WTC11 (cell line): ENCODE measurements around the gene ARHGAP45. TPM values are rescaled to one million over a fixed set of nuclear protein-coding genes. Genes with fewer than 3 reads are reported as not detected.

Experiments
- ATAC-seq: fragments of 200-7000 bp; cut with Tn5 transposase; 2 replicates; pipeline ENCODE4 v1.10.0; 2021; ENCODE audit warnings: mild to moderate bottlenecking, moderate library complexity
- CTCF ChIA-PET: fragments of 300-600 bp; sonication (Branson Sonifier 250); formaldehyde crosslinking; loops from one replicate; lab custom pipeline; 2021; ENCODE audit warnings: antibody characterized with exemption; lab: Charles Lee
- POLR2A ChIA-PET: fragments of 350-600 bp; sonication (Branson Sonifier 250); formaldehyde crosslinking; loops from one replicate; lab custom pipeline; 2021; ENCODE audit warnings: antibody characterized with exemption; lab: Charles Lee
- DNase-seq: peaks from one replicate; pipeline ENCODE4 v3.0.0; 2021; ENCODE audit warnings: low spot score
- H3K27ac Mint-ChIP-seq: 2 replicates; pipeline ENCODE4 v1.8.0; 2021; ENCODE audit warnings: mixed read lengths
- H3K27me3 Mint-ChIP-seq: 2 replicates; pipeline ENCODE4 v1.8.0; 2021; ENCODE audit warnings: low read depth, mild to moderate bottlenecking, moderate library complexity, mixed read lengths
- H3K36me3 Mint-ChIP-seq: 2 replicates; pipeline ENCODE4 v1.8.0; 2021; ENCODE audit warnings: mixed read lengths
- H3K4me1 Mint-ChIP-seq: 2 replicates; pipeline ENCODE4 v1.8.0; 2022; ENCODE audit warnings: mixed read lengths
- H3K4me3 Mint-ChIP-seq: 2 replicates; pipeline ENCODE4 v1.8.0; 2021; ENCODE audit warnings: mild to moderate bottlenecking, moderate library complexity, mixed read lengths
- H3K9me3 Mint-ChIP-seq: 2 replicates; pipeline ENCODE4 v1.8.0; 2021; ENCODE audit warnings: mixed read lengths
- ATF1 ChIP-seq: sonication (generic); formaldehyde crosslinking; IDR thresholded peaks from 2 replicates; pipeline ENCODE4 v1.8.1; 2023; ENCODE audit warnings: mild to moderate bottlenecking, moderate library complexity, missing genetic modification reagents
- ELF4 ChIP-seq: sonication (generic); formaldehyde crosslinking; IDR thresholded peaks from 2 replicates; pipeline ENCODE4 v1.8.1; 2022; ENCODE audit warnings: low read depth, mild to moderate bottlenecking, moderate library complexity, missing genetic modification reagents
- EMX1 ChIP-seq: fragments of 250-450 bp; sonication (Bioruptor Pico); IDR thresholded peaks from 2 replicates; pipeline ENCODE4 v1.8.0; 2021; ENCODE audit warnings: mild to moderate bottlenecking
- GTF2I ChIP-seq: fragments of 250-450 bp; sonication (Bioruptor Pico); conservative IDR thresholded peaks from 2 replicates; pipeline ENCODE4 v1.4.0; 2021; ENCODE audit warnings: mild to moderate bottlenecking
- HMGA2 ChIP-seq: fragments of 250-450 bp; sonication (Bioruptor Pico); IDR thresholded peaks from 2 replicates; pipeline ENCODE4 v1.4.0; 2021; ENCODE audit warnings: mild to moderate bottlenecking, moderate library complexity
- JAZF1 ChIP-seq: fragments of 250-450 bp; sonication (Bioruptor Pico); IDR thresholded peaks from 2 replicates; pipeline ENCODE4 v1.9.0; 2021; ENCODE audit warnings: moderate library complexity, mild to moderate bottlenecking, inconsistent platforms
- MYBL2 ChIP-seq: sonication (generic); formaldehyde crosslinking; IDR thresholded peaks from 2 replicates; pipeline ENCODE4 v1.8.1; 2023; ENCODE audit warnings: mild to moderate bottlenecking, moderate library complexity, missing genetic modification reagents
- NFYB ChIP-seq: sonication (generic); formaldehyde crosslinking; conservative IDR thresholded peaks from 2 replicates; pipeline ENCODE4 v1.8.0; 2022; ENCODE audit warnings: low read depth, missing genetic modification reagents
- RELA ChIP-seq: sonication (generic); formaldehyde crosslinking; IDR thresholded peaks from 2 replicates; pipeline ENCODE4 v1.8.1; 2022; ENCODE audit warnings: missing genetic modification reagents, mild to moderate bottlenecking, borderline replicate concordance
- SP1 ChIP-seq: sonication (generic); formaldehyde crosslinking; conservative IDR thresholded peaks from 2 replicates; pipeline ENCODE4 v1.8.1; 2022; ENCODE audit warnings: missing genetic modification reagents
- TCF7 ChIP-seq: sonication (generic); formaldehyde crosslinking; IDR thresholded peaks from 2 replicates; pipeline ENCODE4 v1.8.0; 2022; ENCODE audit warnings: mild to moderate bottlenecking, low read depth, missing genetic modification reagents, moderate library complexity
- TEAD4 ChIP-seq: sonication (generic); formaldehyde crosslinking; IDR thresholded peaks from 2 replicates; pipeline ENCODE4 v1.8.0; 2022; ENCODE audit warnings: mild to moderate bottlenecking, missing genetic modification reagents
- ZBTB21 ChIP-seq: sonication (generic); formaldehyde crosslinking; IDR thresholded peaks from 2 replicates; pipeline ENCODE4 v1.8.1; 2023; ENCODE audit warnings: mild to moderate bottlenecking, missing genetic modification reagents, borderline replicate concordance
- ZNF121 ChIP-seq: sonication (generic); formaldehyde crosslinking; IDR thresholded peaks from 2 replicates; pipeline ENCODE4 v1.8.0; 2023; ENCODE audit warnings: missing genetic modification reagents
- ZNF138 ChIP-seq: sonication (generic); formaldehyde crosslinking; conservative IDR thresholded peaks from 2 replicates; pipeline ENCODE4 v1.8.1; 2022; ENCODE audit warnings: mild to moderate bottlenecking, moderate library complexity, missing genetic modification reagents
- total RNA-seq: library from RNA; stranded (reverse); gene quantifications from 3 replicates; pipeline ENCODE4 v1.2.3, GENCODE V29; 2021
- TF ChIP-seq, protein P1 (sequence below): sonication (generic); formaldehyde crosslinking; IDR thresholded peaks from 2 replicates; pipeline ENCODE4 v1.8.0; 2022; ENCODE audit warnings: mild to moderate bottlenecking, missing genetic modification reagents
- TF ChIP-seq, protein P2 (sequence below): fragments of 250-450 bp; sonication (Bioruptor Pico); IDR thresholded peaks from 2 replicates; pipeline ENCODE4 v2.1.2; 2022; ENCODE audit warnings: mild to moderate bottlenecking, moderate library complexity
- TF ChIP-seq, protein P3 (sequence below): sonication (generic); formaldehyde crosslinking; IDR thresholded peaks from 2 replicates; pipeline ENCODE4 v1.8.1; 2022; ENCODE audit warnings: low read depth, mild to moderate bottlenecking, moderate library complexity, missing genetic modification reagents, borderline replicate concordance
- TF ChIP-seq, protein P4 (sequence below): sonication (generic); formaldehyde crosslinking; IDR thresholded peaks from 2 replicates; pipeline ENCODE4 v1.8.1; 2023; ENCODE audit warnings: mild to moderate bottlenecking, missing genetic modification reagents, moderate library complexity
- TF ChIP-seq, protein P5 (sequence below): sonication (generic); formaldehyde crosslinking; IDR thresholded peaks from 2 replicates; pipeline ENCODE4 v1.8.0; 2022; ENCODE audit warnings: mild to moderate bottlenecking, missing genetic modification reagents

The ARHGAP45 gene
- total RNA-seq, 1 experiment from 2014 or later = 40.9 TPM

DNA sequence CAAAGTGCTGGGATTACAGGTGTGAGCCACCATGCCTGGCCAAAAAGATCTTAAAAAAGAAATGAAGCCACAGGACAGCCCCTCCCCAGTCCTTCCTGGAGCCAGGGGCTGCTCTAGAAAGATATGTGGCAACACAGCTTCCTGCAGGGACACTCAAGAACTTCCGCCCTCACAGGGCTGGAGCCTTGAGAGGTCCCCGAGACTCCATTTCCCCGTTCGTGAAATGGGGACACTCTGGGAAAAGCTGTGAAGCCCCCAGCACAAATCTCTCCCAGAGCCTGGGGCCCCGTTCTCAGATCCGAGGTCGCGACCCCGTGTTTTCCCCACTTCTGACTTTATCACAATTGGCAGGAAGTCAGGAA is 34.4 kb downstream of the ARHGAP45 start:
- ATAC-seq = no peak
- TF ChIP-seq HMGA2 (CRISPR knock-in tag) (no peak), RELA (CRISPR knock-in tag) (no peak), TCF7 (CRISPR knock-in tag) (no peak), NFYB (no peak), EMX1 (CRISPR knock-in tag) (no peak), ATF1 (CRISPR knock-in tag) (no peak), ELF4 (CRISPR knock-in tag) (no peak)
- TF ChIP-seq, protein P1, sequence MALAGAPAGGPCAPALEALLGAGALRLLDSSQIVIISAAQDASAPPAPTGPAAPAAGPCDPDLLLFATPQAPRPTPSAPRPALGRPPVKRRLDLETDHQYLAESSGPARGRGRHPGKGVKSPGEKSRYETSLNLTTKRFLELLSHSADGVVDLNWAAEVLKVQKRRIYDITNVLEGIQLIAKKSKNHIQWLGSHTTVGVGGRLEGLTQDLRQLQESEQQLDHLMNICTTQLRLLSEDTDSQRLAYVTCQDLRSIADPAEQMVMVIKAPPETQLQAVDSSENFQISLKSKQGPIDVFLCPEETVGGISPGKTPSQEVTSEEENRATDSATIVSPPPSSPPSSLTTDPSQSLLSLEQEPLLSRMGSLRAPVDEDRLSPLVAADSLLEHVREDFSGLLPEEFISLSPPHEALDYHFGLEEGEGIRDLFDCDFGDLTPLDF (CRISPR knock-in tag) = no peak
- TF ChIP-seq, all 79 proteins: peak for 0
- Mint-ChIP-seq H3K4me1 (peaks cover 20% of the 10 kb centered on the region), H3K9me3 (no peaks in the 10 kb centered on the region), H3K36me3 (no peaks in the 10 kb centered on the region), H3K27ac (peak overlapping the region; percentile 88), H3K27me3 (no peaks in the 10 kb centered on the region), H3K4me3 (no peak overlapping the region)
- POLR2A ChIA-PET = interaction anchor here (0.8 to 1.8 kb wide), 6 partner anchors 11 to 62 kb away, joined by 3 to 4 read pairs (median 3); partner anchors contain the start of gene ABCA7
- no peak for DNase-seq
- CTCF ChIA-PET = interaction anchor here (0.6 to 4.7 kb wide), 10 partner anchors 12 to 165 kb away, joined by 3 to 27 read pairs (median 4); partner anchors contain the start of gene ARHGAP45

DNA sequence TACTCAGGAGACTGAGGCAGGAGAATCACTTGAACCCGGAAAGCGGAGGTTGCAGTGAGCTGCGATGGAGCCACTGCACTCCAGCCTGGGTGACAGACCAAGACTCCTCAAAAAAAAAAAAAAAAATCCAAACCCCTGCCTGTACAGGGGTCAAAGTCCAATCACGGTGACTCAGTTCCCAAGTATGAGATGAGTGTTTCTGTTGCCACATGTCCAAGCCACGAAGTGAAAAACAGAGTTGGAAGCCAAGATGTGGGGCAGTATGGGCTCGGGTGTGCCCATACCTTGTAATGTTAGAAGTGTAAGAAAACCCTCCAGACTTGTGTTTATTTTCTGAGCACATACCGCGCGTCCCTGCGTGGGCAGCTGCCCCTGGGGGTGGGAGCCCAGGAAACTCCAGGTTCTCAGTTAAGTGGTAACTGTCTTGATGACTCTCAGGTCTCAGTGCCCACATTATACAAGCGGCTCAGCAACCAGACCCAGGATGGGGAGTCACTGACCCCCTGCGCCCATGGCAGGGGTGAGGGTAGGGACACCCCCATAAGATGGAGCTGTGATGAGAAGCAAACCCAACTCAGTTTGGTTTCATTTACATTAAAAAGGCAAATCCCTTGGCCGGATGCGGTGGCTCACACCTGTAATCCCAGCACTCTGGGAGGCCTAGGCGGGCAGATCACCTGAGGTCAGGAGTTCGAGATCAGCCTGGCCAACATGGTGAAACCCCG is 35.6 kb downstream of the ARHGAP45 start:
- CTCF ChIA-PET = interaction anchor here (1.1 to 4.7 kb wide), 8 partner anchors 10 to 139 kb away, joined by 3 to 27 read pairs (median 6); partner anchors contain the start of genes ARHGAP45 and ATP5F1D
- H3K27ac Mint-ChIP-seq = peak overlapping the region; percentile 27; the same call in 1 of the 2 replicates
- H3K4me1 Mint-ChIP-seq = peaks cover 20% of the 10 kb centered on the region
- peak overlapping the region; percentile 27; the same call in 1 of the 2 replicates for H3K4me3 Mint-ChIP-seq
- POLR2A ChIA-PET = interaction anchor here (0.7 to 1.1 kb wide), 4 partner anchors 9 to 36 kb away, joined by 3 to 7 read pairs (median 4); partner anchors contain the start of gene ARHGAP45
- DNase-seq (no peak), ATAC-seq (no peak)
- H3K27me3 Mint-ChIP-seq = no peaks in the 10 kb centered on the region
- H3K9me3 Mint-ChIP-seq = no peaks in the 10 kb centered on the region
- TF ChIP-seq, protein P2, sequence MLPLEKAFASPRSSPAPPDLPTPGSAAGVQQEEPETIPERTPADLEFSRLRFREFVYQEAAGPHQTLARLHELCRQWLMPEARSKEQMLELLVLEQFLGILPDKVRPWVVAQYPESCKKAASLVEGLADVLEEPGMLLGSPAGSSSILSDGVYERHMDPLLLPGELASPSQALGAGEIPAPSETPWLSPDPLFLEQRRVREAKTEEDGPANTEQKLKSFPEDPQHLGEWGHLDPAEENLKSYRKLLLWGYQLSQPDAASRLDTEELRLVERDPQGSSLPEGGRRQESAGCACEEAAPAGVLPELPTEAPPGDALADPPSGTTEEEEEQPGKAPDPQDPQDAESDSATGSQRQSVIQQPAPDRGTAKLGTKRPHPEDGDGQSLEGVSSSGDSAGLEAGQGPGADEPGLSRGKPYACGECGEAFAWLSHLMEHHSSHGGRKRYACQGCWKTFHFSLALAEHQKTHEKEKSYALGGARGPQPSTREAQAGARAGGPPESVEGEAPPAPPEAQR (CRISPR knock-in tag) = no peak
- TF ChIP-seq, protein P3, sequence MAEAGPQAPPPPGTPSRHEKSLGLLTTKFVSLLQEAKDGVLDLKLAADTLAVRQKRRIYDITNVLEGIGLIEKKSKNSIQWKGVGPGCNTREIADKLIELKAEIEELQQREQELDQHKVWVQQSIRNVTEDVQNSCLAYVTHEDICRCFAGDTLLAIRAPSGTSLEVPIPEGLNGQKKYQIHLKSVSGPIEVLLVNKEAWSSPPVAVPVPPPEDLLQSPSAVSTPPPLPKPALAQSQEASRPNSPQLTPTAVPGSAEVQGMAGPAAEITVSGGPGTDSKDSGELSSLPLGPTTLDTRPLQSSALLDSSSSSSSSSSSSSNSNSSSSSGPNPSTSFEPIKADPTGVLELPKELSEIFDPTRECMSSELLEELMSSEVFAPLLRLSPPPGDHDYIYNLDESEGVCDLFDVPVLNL = no peak
- TF ChIP-seq ZBTB21 (CRISPR knock-in tag) (no peak), TEAD4 (CRISPR knock-in tag) (no peak), JAZF1 (CRISPR knock-in tag) (no peak), ZNF138 (CRISPR knock-in tag) (no peak), SP1 (CRISPR knock-in tag) (no peak)
- TF ChIP-seq, protein P4, sequence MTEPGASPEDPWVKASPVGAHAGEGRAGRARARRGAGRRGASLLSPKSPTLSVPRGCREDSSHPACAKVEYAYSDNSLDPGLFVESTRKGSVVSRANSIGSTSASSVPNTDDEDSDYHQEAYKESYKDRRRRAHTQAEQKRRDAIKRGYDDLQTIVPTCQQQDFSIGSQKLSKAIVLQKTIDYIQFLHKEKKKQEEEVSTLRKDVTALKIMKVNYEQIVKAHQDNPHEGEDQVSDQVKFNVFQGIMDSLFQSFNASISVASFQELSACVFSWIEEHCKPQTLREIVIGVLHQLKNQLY (CRISPR knock-in tag) = no peak
- no peaks in the 10 kb centered on the region for H3K36me3 Mint-ChIP-seq

DNA sequence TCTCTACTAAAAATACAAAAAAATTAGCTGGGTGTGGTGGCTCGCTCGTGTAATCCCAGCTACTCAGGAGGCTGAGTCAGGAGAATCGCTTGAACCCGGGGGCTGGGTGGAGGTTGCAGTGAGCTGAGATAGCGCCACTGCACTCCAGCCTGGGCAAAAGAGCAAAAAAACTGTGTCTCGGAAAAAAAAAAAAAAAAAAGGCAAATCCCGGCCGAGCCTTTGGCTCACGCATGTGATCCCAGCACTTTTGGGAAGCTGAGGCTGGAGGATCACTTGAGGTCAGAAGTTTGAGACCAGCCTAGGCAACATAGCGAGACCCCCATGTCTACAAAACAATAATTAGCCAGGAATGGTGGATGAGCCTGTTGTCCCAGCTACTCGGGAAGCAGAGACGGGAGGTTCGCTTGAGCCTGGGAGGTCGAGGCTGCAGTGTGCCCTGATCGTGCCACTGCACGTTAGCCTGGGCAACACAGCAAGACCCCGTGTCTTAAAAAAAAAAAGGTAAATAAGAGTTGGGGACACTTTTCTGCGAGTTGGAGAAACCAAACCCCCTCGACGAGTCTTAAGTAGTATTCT is 36.3 kb downstream of the ARHGAP45 start:
- POLR2A ChIA-PET = interaction anchor here (0.7 to 1.1 kb wide), 2 partner anchors 10 to 22 kb away, joined by 4 to 5 read pairs; no protein-coding TSS in a partner anchor

More for the DNA sequence above, 36.3 kb downstream of the ARHGAP45 start:
- TF ChIP-seq GTF2I = peak; percentile 85; the same call in 1 of the 2 replicates
- TF ChIP-seq MYBL2 (CRISPR knock-in tag) = no peak
- TF ChIP-seq ZNF121 = peak; percentile 100
- TF ChIP-seq, protein P5, sequence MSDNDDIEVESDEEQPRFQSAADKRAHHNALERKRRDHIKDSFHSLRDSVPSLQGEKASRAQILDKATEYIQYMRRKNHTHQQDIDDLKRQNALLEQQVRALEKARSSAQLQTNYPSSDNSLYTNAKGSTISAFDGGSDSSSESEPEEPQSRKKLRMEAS (CRISPR knock-in tag) = no peak
- Mint-ChIP-seq H3K9me3 (no peaks in the 10 kb centered on the region), H3K27ac (peak overlapping the region; percentile 72; the same call in 1 of the 2 replicates), H3K27me3 (no peaks in the 10 kb centered on the region), H3K36me3 (no peaks in the 10 kb centered on the region), H3K4me1 (peaks cover 15% of the 10 kb centered on the region), H3K4me3 (peak overlapping the region; percentile 51)
- CTCF ChIA-PET = interaction anchor here (0.7 to 4.7 kb wide), 10 partner anchors 10 to 163 kb away, joined by 3 to 27 read pairs (median 4); partner anchors contain the start of genes ARHGAP45 and ATP5F1D
- ATAC-seq (no peak), DNase-seq (no peak)
